MM.1S (cell line): Measurements from ENCODE around the gene GABRD.

Source experiments
- CTCF ChIP-seq: fragments of 300-600 bp; sonication (generic); IDR thresholded peaks from 2 replicates; pipeline ENCODE4 v1.5.1; 2016; ENCODE audit warnings: antibody characterized with exemption, low read length, mixed read lengths
- EZH2 ChIP-seq: fragments of 300-600 bp; sonication (generic); optimal IDR thresholded peaks from 2 replicates; pipeline ENCODE3; 2017; ENCODE audit warnings: low read depth, mild to moderate bottlenecking, antibody characterized with exemption, low read length, mixed read lengths
- EZH2phosphoT487 ChIP-seq: fragments of 300-600 bp; sonication (generic); IDR thresholded peaks from 2 replicates; pipeline ENCODE4 v1.6.1; 2018; ENCODE audit warnings: antibody characterized with exemption, low read length

DNA sequence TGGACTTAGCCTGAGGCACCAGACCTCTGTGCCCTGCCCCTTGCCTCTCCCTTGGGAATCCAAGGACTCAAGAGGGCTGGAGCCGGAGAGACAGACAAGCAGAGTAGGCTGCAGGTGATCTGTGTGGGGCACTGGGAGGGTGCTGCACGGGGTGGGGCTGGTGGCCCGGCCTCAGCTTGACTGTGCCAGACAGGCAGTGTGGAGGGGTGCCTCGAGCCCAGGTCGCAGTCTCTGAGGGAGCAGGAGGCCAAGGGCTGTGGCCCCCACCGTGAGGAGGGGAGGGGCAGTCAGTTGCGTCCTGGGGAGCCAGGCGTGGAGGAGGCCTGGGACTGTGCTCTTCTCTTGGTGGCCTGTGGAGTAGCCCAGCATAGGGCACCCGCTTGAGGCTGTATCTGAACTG is 4.0 kb downstream of the GABRD start:
- TF ChIP-seq CTCF (no peak), EZH2 (no peak), EZH2phosphoT487 (no peak)
